Naive B cell (primary cell): Measurements from ENCODE around the gene DDO. TPM values are rescaled to one million over a fixed set of nuclear protein-coding genes. Genes with fewer than 3 reads are reported as not detected.
A peak's percentile ranks its signal among the peaks of the same experiment; 100 is the strongest.
"Not testable (repeated sequence)": the region's sequence is repeated elsewhere in the genome, so short reads cannot be mapped to it uniquely, and the experiment has no call there.

Experiments used
- ATAC-seq, 2 donors: fragments of 150-1000 bp; cut with Tn5 transposase; 2 replicates each; pipeline ENCODE4 v1.10.0; 2021; ENCODE audit warnings: low read depth in 2 of 2, mild to moderate bottlenecking in 2 of 2, moderate library complexity in 2 of 2
- DNase-seq: peaks from one replicate; pipeline ENCODE4 v3.0.0; 2022
- H3K27ac Mint-ChIP-seq, 6 donors: one replicate each; pipeline ENCODE4 v1.8.0; 2020 to 2022; ENCODE audit warnings: mild to moderate bottlenecking in 6 of 6, mixed read lengths in 6 of 6, moderate library complexity in 5 of 6, inconsistent platforms in 2 of 6
- H3K27me3 Mint-ChIP-seq, 3 donors: one replicate each; pipeline ENCODE4 v1.8.0; 2021 to 2022; ENCODE audit warnings: mixed read lengths in 3 of 3, mild to moderate bottlenecking in 1 of 3
- H3K36me3 Mint-ChIP-seq, 2 donors: one replicate each; pipeline ENCODE4 v1.8.0; 2020 to 2022; ENCODE audit warnings: mixed read lengths in 2 of 2, inconsistent platforms in 1 of 2, mild to moderate bottlenecking in 1 of 2
- H3K4me1 Mint-ChIP-seq, 3 donors: one replicate each; pipeline ENCODE4 v1.8.0; 2020 to 2022; ENCODE audit warnings: mixed read lengths in 3 of 3, inconsistent platforms in 1 of 3, mild to moderate bottlenecking in 1 of 3, moderate library complexity in 1 of 3
- H3K4me3 Mint-ChIP-seq, 8 donors: one replicate each; pipeline ENCODE4 v1.8.0; 2020 to 2022; ENCODE audit warnings: mild to moderate bottlenecking in 8 of 8, mixed read lengths in 8 of 8, moderate library complexity in 8 of 8, inconsistent platforms in 2 of 8
- H3K9me3 Mint-ChIP-seq, 7 donors: one replicate each; pipeline ENCODE4 v1.8.0; 2020 to 2022; ENCODE audit warnings: mixed read lengths in 7 of 7, mild to moderate bottlenecking in 5 of 7, inconsistent platforms in 2 of 7, moderate library complexity in 1 of 7
- polyA plus RNA-seq, 6 donors: library from polyadenylated mRNA; unstranded; fragments of 300-500 nt; fragmentation: Illumina TruSeq; gene quantifications; one replicate each; pipeline ENCODE4 v1.2.3, GENCODE V29; 2021; ENCODE audit warnings: low read depth in 6 of 6

DDO gene
- polyA plus RNA-seq, 6 donors from 2014 or later, result not detected

DNA sequence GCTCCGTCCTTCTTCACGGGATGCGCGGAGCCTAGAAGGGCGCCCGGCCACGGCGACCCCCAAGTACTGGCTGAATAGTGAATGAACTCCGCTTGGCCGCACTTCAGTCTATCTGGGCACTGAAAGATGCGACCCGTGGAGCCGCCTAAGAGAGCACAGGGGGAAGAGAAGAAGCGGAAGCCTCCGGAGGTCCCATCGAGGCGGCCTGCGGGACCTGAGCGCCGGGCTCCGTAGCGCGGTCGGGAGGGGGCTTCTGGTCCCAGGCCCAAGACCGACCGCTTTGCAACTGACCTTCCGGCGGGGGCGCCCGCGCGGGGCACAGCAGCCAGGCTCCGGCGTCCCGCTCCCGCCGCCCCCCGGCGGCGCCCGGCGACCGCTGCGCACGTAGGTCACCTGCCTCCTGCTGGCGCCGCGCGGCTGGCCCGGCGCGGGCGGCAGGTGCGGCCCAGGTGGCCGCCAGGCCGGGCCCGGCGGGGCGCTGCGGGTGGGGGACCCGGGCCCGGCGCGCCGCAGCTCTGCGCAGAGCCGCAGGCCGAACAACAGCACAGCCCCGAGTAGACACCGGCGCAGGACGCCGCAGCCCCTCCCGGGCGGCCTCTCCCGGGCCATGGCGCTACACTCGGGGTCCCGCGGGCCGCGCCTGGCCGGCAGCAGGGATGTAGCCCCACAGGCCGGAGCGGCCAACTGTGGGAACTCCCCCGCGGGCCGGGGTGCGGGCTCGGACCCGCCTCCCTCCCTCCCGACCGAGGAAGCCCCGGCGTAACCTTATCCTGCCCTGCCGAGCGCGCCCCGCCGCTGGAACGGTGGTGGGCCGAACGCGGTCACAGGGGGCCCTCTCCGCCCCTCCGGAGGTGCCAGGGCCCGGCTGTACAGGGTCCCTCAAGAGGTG is 57.5 kb downstream of the DDO start, which contains the start of gene METTL24:
METTL24 (minus strand) TSS at position 686 of the 889 bp plus-strand sequence; CDS start at position 609, 77 bp downstream.
- DNase-seq (peak; percentile 18), ATAC-seq (peak; percentile 78 to 79)
- H3K4me3 Mint-ChIP-seq, result peak within 1 kb of the TSS; percentile 79 to 92 (median 90)
- peaks cover 0 to 6% (median 1%) of the 10 kb centered on the region in 7 donors for H3K9me3 Mint-ChIP-seq
- H3K4me1 Mint-ChIP-seq, result peaks cover 12 to 20% (median 15%) of the 10 kb centered on the region in 3 donors
- peaks cover 0 to 15% of the 10 kb centered on the region in 2 donors for H3K36me3 Mint-ChIP-seq
- H3K27ac Mint-ChIP-seq, result peak within 1 kb of the TSS in 2 of 6 donors; percentile 55 to 92
- peaks cover 49 to 61% (median 56%) of the 10 kb centered on the region in 3 donors for H3K27me3 Mint-ChIP-seq

- H3K9me3 Mint-ChIP-seq, result peaks cover 0 to 6% (median 0%) of the 10 kb centered on the region in 7 donors
- DNase-seq (peak; percentile 2), ATAC-seq (peak in 1 of 2 donors; percentile 17)
- H3K36me3 Mint-ChIP-seq, result peaks cover 0 to 13% of the 10 kb centered on the region in 2 donors
- peaks cover 43 to 56% (median 55%) of the 10 kb centered on the region in 3 donors for H3K27me3 Mint-ChIP-seq
- peak overlapping the region in 2 of 6 donors; percentile 55 to 92 for H3K27ac Mint-ChIP-seq
- H3K4me3 Mint-ChIP-seq, result peak overlapping the region; percentile 75 to 92 (median 90)
- peaks cover 12 to 20% (median 15%) of the 10 kb centered on the region in 3 donors for H3K4me1 Mint-ChIP-seq
Measured at GRCh38 chr6:110357298-110357663, 58.1 kb downstream of the DDO start.

DNA sequence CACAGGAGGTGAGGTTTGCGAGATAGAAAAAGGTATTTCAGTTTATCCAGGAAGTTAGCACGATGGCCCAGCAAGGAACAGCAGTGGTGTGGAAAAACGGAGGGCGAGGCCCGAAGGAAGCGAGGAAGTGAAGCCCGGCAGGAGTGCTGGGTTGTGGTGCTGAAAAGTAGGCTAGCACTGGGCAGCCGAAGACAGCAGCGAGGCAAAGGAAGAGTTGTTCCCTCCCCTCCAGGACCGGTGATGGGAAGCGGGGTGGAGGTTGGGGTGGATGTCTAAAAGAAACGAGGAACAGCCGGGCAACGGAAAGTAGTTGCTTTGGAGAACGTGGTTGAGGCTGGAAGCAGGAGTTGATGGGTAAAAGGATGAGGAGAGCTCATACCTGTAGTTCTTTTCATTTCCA is 58.6 kb downstream of the DDO start:
- Mint-ChIP-seq H3K9me3 (peaks cover 0 to 6% (median 0%) of the 10 kb centered on the region in 7 donors), H3K27ac (no peak overlapping the region), H3K4me1 (peaks cover 12 to 20% (median 15%) of the 10 kb centered on the region in 3 donors), H3K4me3 (peak overlapping the region; percentile 66 to 92 (median 86)), H3K36me3 (peaks cover 0 to 8% of the 10 kb centered on the region in 2 donors), H3K27me3 (peaks cover 41 to 56% (median 50%) of the 10 kb centered on the region in 3 donors)
- no peak for DNase-seq
- ATAC-seq, result no peak

DNA sequence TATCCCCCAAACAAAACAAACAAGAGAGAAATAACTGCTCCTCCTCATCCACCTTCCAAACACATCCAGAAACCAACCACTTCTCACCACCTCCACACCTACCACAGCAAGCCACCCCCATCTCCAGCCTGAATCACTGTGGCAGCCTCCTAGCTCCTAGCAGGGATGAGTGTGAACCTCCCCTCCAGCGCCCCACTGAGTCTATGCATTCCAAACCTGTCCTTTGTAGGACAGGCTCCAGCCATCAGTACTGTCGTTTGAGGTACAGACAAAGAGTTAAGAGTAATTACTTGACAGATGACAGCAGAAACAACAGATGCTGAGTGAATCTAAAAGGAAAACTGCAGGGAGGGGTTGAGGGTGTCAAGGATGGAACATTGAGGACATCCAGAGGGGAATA is 59.6 kb downstream of the DDO start:
- ATAC-seq, result no peak
- Mint-ChIP-seq H3K27me3 (peaks cover 38 to 46% (median 42%) of the 10 kb centered on the region in 3 donors), H3K4me1 (peaks cover 12 to 20% (median 15%) of the 10 kb centered on the region in 3 donors), H3K36me3 (no peaks in the 10 kb centered on the region), H3K9me3 (no peaks in the 10 kb centered on the region), H3K4me3 (peak overlapping the region in 1 of 8 donors; percentile 65), H3K27ac (no peak overlapping the region)
- DNase-seq, result no peak

DNA sequence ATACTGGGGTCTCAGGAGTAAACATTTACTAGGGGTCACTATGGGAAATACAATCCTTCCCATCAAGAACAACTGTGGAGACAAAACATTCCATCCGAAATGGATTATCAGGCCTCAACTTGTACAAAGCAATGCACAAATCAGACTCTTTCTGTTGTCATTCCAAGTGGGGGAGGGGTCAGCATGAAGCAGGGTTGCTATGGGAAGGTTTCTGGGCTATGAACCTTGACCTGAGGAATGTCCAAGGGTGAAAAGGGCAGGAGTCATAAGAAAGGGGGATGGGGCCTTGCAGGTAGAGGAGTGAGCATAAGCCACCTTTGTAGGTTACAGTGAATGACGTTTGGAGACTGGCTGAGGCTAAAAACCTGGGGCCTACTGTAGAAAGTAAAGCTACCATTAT is 60.4 kb downstream of the DDO start:
- H3K27ac Mint-ChIP-seq, result no peak overlapping the region
- ATAC-seq (no peak), DNase-seq (no peak)
- H3K4me3 Mint-ChIP-seq, result peak overlapping the region in 1 of 8 donors; percentile 48
- peaks cover 31 to 42% (median 39%) of the 10 kb centered on the region in 3 donors for H3K27me3 Mint-ChIP-seq
- H3K9me3 Mint-ChIP-seq, result no peaks in the 10 kb centered on the region
- no peaks in the 10 kb centered on the region for H3K36me3 Mint-ChIP-seq
- peaks cover 12 to 20% (median 15%) of the 10 kb centered on the region in 3 donors for H3K4me1 Mint-ChIP-seq

GRCh38 chr6:110354153-110354552 is 61.2 kb downstream of the DDO start:
- H3K36me3 Mint-ChIP-seq, result no peaks in the 10 kb centered on the region
- H3K27ac Mint-ChIP-seq, result no peak overlapping the region
- no peak for ATAC-seq
- H3K4me1 Mint-ChIP-seq, result peaks cover 12 to 20% (median 15%) of the 10 kb centered on the region in 3 donors
- H3K27me3 Mint-ChIP-seq, result peaks cover 24 to 35% (median 33%) of the 10 kb centered on the region in 3 donors
- H3K4me3 Mint-ChIP-seq, result no peak overlapping the region
- no peaks in the 10 kb centered on the region for H3K9me3 Mint-ChIP-seq
- DNase-seq, result no peak

DNA sequence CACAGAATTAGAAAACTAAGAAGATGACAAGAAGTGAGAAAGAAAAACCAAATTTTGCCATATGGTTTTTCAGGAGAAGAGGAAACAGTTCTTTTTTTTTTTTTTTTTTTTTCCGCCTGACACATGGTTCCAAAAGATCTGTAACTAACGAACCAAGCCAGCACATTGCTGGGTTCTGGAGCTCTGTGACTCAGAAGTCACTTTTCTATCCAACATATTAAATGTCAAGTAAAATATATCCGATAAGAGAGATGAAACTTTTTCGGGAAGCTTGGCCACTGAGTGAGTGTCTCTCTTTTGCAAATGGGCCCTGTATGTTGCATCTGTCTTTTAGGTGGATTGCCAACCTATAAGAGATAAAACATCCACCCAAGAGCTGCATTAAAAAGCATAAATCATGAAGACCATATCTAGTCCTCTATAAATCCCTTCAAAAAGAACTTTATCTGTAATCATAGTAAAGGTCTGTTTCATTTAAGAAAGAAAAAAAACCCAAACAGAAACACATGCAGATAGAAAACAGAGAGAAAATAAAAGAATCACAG is 61.8 kb downstream of the DDO start:
- Mint-ChIP-seq H3K9me3 (no peaks in the 10 kb centered on the region), H3K36me3 (no peaks in the 10 kb centered on the region), H3K4me1 (peaks cover 12 to 16% (median 15%) of the 10 kb centered on the region in 3 donors), H3K4me3 (no peak overlapping the region), H3K27me3 (peaks cover 18 to 29% (median 27%) of the 10 kb centered on the region in 3 donors), H3K27ac (no peak overlapping the region)
- no peak for ATAC-seq
- no peak for DNase-seq

GRCh38 chr6:110352563-110353262 is 62.7 kb downstream of the DDO start:
- Mint-ChIP-seq H3K36me3 (no peaks in the 10 kb centered on the region), H3K4me3 (no peak overlapping the region), H3K4me1 (peaks cover 12 to 15% (median 15%) of the 10 kb centered on the region in 3 donors), H3K27me3 (peaks cover 17 to 25% (median 24%) of the 10 kb centered on the region in 3 donors), H3K9me3 (no peaks in the 10 kb centered on the region), H3K27ac (no peak overlapping the region)
- ATAC-seq, result no peak
- DNase-seq, result no peak

- no peak for ATAC-seq
- no peak for DNase-seq
- H3K9me3 Mint-ChIP-seq, result no peaks in the 10 kb centered on the region
- H3K36me3 Mint-ChIP-seq, result no peaks in the 10 kb centered on the region
- H3K4me1 Mint-ChIP-seq, result peaks cover 6 to 8% (median 8%) of the 10 kb centered on the region in 3 donors
- no peak overlapping the region for H3K27ac Mint-ChIP-seq
- no peak overlapping the region for H3K4me3 Mint-ChIP-seq
- H3K27me3 Mint-ChIP-seq, result peaks cover 13 to 17% (median 17%) of the 10 kb centered on the region in 3 donors
Measured at GRCh38 chr6:110351986-110352385, 63.4 kb downstream of the DDO start.

DNA sequence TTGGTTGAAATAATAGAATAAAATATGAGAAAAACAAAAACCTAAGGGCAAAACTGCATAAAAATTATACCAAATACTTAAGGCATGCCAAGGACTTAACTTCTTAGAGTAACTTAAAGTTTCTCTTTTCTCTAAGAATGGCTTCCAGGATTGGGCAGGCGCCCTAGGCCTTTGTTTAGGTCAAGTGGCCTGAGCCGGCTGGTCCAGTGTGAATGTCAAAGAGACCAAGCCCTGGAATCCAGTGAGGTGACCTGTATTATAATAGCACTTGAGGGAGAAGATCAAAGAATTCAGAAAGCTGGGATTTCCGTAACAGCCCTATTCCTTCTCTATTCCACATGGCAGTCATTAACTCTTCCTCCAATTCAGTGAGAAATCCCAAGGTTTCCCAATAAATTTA is 63.8 kb downstream of the DDO start:
- peaks cover 2 to 4% (median 3%) of the 10 kb centered on the region in 3 donors for H3K4me1 Mint-ChIP-seq
- no peaks in the 10 kb centered on the region for H3K36me3 Mint-ChIP-seq
- H3K27me3 Mint-ChIP-seq, result peaks cover 10 to 13% (median 13%) of the 10 kb centered on the region in 3 donors
- no peak for DNase-seq
- H3K27ac Mint-ChIP-seq, result no peak overlapping the region
- H3K9me3 Mint-ChIP-seq, result no peaks in the 10 kb centered on the region
- no peak for ATAC-seq
- no peak overlapping the region for H3K4me3 Mint-ChIP-seq

- H3K27me3 Mint-ChIP-seq, H3K4me1 Mint-ChIP-seq, H3K9me3 Mint-ChIP-seq, ATAC-seq, H3K4me3 Mint-ChIP-seq, H3K36me3 Mint-ChIP-seq, DNase-seq, H3K27ac Mint-ChIP-seq: not testable (repeated sequence)
Measured at GRCh38 chr6:110350593-110350992, 64.8 kb downstream of the DDO start.

DNA sequence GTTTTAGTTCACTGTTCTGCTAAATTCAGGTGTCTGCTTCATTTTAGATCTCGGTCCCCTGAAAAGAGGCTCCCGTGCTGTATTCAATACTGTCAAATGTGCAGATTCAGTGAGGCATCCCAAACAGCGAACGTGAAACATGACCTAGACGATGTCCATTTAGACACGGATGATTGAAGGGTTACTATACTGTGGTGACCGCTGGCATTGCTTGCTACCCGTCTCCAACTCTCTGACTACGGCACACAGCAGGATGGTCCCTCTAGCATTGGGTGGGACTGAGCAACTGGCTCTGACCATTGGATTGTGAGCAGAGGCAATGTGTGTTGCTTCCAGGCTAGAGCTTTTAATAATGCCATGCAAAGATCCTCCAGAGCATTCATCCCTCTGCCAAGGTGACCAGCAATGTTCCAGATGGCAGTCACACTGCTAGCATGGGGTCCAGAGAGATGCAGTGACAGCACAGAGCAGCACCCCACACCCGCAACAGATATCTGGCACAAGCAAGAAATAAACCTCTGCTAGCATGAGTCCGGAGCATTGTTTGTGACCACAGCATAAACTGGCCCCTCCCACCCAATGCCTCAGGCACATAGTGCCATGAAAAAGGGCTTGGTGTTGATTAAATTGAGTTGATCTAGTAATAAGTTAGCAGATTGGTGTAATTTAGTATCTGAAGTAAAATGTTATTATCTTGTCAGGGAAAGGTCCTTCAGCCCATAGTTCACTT is 66.2 kb downstream of the DDO start:
- no peak overlapping the region for H3K4me3 Mint-ChIP-seq
- H3K9me3 Mint-ChIP-seq, result peaks cover 0 to 6% (median 0%) of the 10 kb centered on the region in 7 donors
- peaks cover 11 to 12% (median 11%) of the 10 kb centered on the region in 3 donors for H3K4me1 Mint-ChIP-seq
- peaks cover 0 to 6% (median 0%) of the 10 kb centered on the region in 3 donors for H3K27me3 Mint-ChIP-seq
- H3K36me3 Mint-ChIP-seq, result no peaks in the 10 kb centered on the region
- no peak overlapping the region for H3K27ac Mint-ChIP-seq
- DNase-seq, result no peak
- no peak for ATAC-seq
